Astrocyte (in vitro differentiated cells and primary cell): ENCODE measurements around the gene SHROOM1.

Experiments used
- CTCF ChIP-seq: IDR thresholded peaks from 2 replicates; pipeline ENCODE4 v1.5.1; 2011; ENCODE audit warnings: low read depth, mild to moderate bottlenecking, inconsistent platforms, low read length, moderate library complexity; ENCODE audit not compliant: insufficient read depth
- EZH2 ChIP-seq: IDR thresholded peaks from 2 replicates; pipeline ENCODE4 v1.6.1; 2012; ENCODE audit warnings: mild to moderate bottlenecking, low read length, inconsistent platforms; ENCODE audit not compliant: insufficient read depth

- no peak for TF ChIP-seq CTCF
- TF ChIP-seq EZH2 = no peak
Measured at GRCh38 chr5:132797651-132798050, 32.8 kb downstream of the SHROOM1 start.
